GM12872 (cell line): ENCODE results near the gene SPPL3.

Experiments used
- CTCF ChIP-seq: IDR thresholded peaks from 3 replicates; pipeline ENCODE4 v1.5.1; 2011; ENCODE audit warnings: low read depth, mild to moderate bottlenecking, low read length, moderate library complexity; ENCODE audit not compliant: insufficient read depth

The SPPL3 gene

GRCh38 chr12:120841525-120841924 lies 62.6 kb downstream of the SPPL3 start:
- no peak for TF ChIP-seq CTCF

GRCh38 chr12:120839503-120839902 lies 64.7 kb downstream of the SPPL3 start:
- TF ChIP-seq CTCF, result no peak

- no peak for TF ChIP-seq CTCF
These were observed 68.0 kb downstream of the SPPL3 start for GRCh38 chr12:120836114-120836684.

- TF ChIP-seq CTCF, result no peak
These were observed 68.5 kb downstream of the SPPL3 start for GRCh38 chr12:120835657-120836056.

GRCh38 chr12:120835304-120835612 lies 68.9 kb downstream of the SPPL3 start:
- no peak for TF ChIP-seq CTCF

- no peak for TF ChIP-seq CTCF
These were observed 69.5 kb downstream of the SPPL3 start for GRCh38 chr12:120834489-120835303.

- TF ChIP-seq CTCF, result no peak
These were observed 70.3 kb downstream of the SPPL3 start for GRCh38 chr12:120833849-120834248.

- no peak for TF ChIP-seq CTCF
These were observed 71.4 kb downstream of the SPPL3 start for GRCh38 chr12:120832737-120833136.
